Breast epithelium (tissue), 4 donors: ENCODE results near the gene TIGD4. TPM values are rescaled to one million over a fixed set of nuclear protein-coding genes. Genes with fewer than 3 reads are reported as not detected.

Experiments used
- DNase-seq, 2 donors: peaks; one replicate each; pipeline ENCODE4 v3.0.0-alpha.2; 2019; ENCODE audit warnings: low spot score in 2 of 2
- H3K27ac ChIP-seq, 2 donors: fragments of 200-600 bp; sonication (generic) in 1 of 2; one replicate each; pipeline ENCODE4 v1.5.1; 2016 to 2019; ENCODE audit warnings: mild to moderate bottlenecking in 1 of 2
- H3K27me3 ChIP-seq, 2 donors: fragments of 200-600 bp; sonication (generic) in 1 of 2; one replicate each; pipeline versions ENCODE4 v1.5.1 to v1.6.0; 2017 to 2019; ENCODE audit warnings: control low read depth in 1 of 2, mild to moderate bottlenecking in 1 of 2
- H3K36me3 ChIP-seq: fragments of 200-600 bp; one replicate; pipeline ENCODE4 v1.5.1; 2019
- H3K4me1 ChIP-seq, 2 donors: fragments of 200-600 bp; sonication (generic); one replicate each; pipeline ENCODE4 v1.5.1; 2016 to 2019; ENCODE audit warnings: control low read depth in 1 of 2
- H3K4me3 ChIP-seq, 3 donors: fragments of 200-600 bp; sonication (generic); 1 replicate in 2 of 3; 2 replicates in 1 of 3; pipeline ENCODE4 v1.5.1; 2016 to 2019; ENCODE audit warnings: mild to moderate bottlenecking in 3 of 3, moderate library complexity in 2 of 3
- H3K9me3 ChIP-seq, 2 donors: fragments of 200-600 bp; sonication (generic) in 1 of 2; one replicate each; pipeline ENCODE4 v1.5.1; 2016 to 2019; ENCODE audit warnings: control low read depth in 1 of 2
- POLR2A ChIP-seq: fragments of 450-650 bp; IDR thresholded peaks from one replicate; pipeline ENCODE4 v1.6.1; 2016; ENCODE audit warnings: antibody characterized with exemption, mild to moderate bottlenecking, moderate library complexity
- POLR2AphosphoS5 ChIP-seq, 3 donors: sonication (generic); formaldehyde crosslinking; IDR thresholded peaks; one replicate each; pipeline ENCODE4 v1.6.1; 2017; ENCODE audit warnings: antibody characterized with exemption in 3 of 3
- intact Hi-C: fragments of 100-400 bp; cut with DNase I; formaldehyde crosslinking; loops from one replicate; pipeline ENCODE4 v1.15.1; 2023; ENCODE audit warnings: low total_unique reads
- total RNA-seq, 3 donors: library from RNA; depleted of rRNA; stranded (reverse); fragments of >200 nt; gene quantifications; one replicate each; pipeline ENCODE4 v1.1.0, GENCODE V29; 2016
- TF ChIP-seq, protein P1 (sequence below), 3 donors: fragments of 450-650 bp; IDR thresholded peaks; one replicate each; pipeline ENCODE4 v1.5.1; 2016 to 2017; ENCODE audit warnings: antibody characterized with exemption in 3 of 3, mild to moderate bottlenecking in 3 of 3, moderate library complexity in 3 of 3

Gene TIGD4
- total RNA-seq, 3 donors from 2014 or later = 0.16 to 1.6 (median 0.66) TPM

DNA sequence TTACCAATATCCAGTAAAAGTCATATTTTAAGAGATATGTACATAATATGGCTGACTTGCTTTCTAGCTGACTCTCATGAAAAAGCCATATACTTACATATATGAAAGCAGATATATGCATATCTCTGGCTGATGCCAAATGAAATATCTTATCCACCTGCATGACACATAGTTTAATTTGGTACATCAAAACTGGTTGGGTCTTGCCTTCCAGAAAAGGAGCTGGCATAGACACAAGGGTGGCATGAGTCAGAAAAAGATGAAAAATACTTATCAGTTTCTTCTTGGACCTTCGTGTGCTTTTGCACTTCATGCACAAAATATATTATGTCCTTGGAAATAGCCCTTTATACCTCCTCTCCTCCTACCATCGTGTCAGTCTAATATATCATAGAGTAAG, 32.1 kb downstream of the TIGD4 start:
- H3K9me3 ChIP-seq = peaks cover 0 to 12% of the 10 kb centered on the region in 2 donors
- H3K36me3 ChIP-seq = no peaks in the 10 kb centered on the region
- H3K4me1 ChIP-seq = no peaks in the 10 kb centered on the region
- no peak overlapping the region for H3K27ac ChIP-seq
- DNase-seq = no peak
- intact Hi-C loops = no loop called here
- no peaks in the 10 kb centered on the region for H3K27me3 ChIP-seq
- TF ChIP-seq, protein P1, sequence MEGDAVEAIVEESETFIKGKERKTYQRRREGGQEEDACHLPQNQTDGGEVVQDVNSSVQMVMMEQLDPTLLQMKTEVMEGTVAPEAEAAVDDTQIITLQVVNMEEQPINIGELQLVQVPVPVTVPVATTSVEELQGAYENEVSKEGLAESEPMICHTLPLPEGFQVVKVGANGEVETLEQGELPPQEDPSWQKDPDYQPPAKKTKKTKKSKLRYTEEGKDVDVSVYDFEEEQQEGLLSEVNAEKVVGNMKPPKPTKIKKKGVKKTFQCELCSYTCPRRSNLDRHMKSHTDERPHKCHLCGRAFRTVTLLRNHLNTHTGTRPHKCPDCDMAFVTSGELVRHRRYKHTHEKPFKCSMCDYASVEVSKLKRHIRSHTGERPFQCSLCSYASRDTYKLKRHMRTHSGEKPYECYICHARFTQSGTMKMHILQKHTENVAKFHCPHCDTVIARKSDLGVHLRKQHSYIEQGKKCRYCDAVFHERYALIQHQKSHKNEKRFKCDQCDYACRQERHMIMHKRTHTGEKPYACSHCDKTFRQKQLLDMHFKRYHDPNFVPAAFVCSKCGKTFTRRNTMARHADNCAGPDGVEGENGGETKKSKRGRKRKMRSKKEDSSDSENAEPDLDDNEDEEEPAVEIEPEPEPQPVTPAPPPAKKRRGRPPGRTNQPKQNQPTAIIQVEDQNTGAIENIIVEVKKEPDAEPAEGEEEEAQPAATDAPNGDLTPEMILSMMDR (IDR thresholded peaks at IDR 0.05) = no peak
- H3K4me3 ChIP-seq = no peak overlapping the region

DNA sequence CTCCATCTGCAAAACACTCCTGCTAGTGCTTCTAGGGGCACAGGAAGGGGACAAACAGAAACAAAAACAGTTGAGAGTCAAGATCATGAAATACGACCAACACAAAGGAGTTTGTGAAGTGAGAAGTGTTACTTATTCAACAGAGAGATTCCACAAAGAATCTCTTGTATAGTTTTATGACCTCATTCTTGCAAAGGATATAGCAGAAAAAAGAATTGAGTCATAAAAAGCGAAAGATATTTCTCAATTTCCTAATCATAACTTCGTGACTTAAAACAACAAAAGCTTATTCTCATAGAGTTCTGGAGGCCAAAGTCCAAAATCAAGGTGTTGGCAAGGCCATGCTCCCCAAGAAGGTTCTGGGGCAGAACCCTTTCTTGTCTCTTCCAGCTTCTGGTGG, 40.7 kb downstream of the TIGD4 start:
- TF ChIP-seq, protein P1 (IDR thresholded peaks at IDR 0.05) = no peak
- TF ChIP-seq POLR2AphosphoS5 (IDR thresholded peaks at IDR 0.05) = no peak
- TF ChIP-seq POLR2A = no peak
- H3K27ac ChIP-seq = no peak overlapping the region
- H3K27me3 ChIP-seq = no peaks in the 10 kb centered on the region
- H3K4me3 ChIP-seq = no peak overlapping the region
- no peaks in the 10 kb centered on the region for H3K4me1 ChIP-seq
- H3K36me3 ChIP-seq = no peaks in the 10 kb centered on the region
- intact Hi-C loops = loop anchor here (2.0 kb wide), 1 partner anchor 66 kb away; no protein-coding TSS in a partner anchor
- no peak for DNase-seq
- no peaks in the 10 kb centered on the region for H3K9me3 ChIP-seq

DNA sequence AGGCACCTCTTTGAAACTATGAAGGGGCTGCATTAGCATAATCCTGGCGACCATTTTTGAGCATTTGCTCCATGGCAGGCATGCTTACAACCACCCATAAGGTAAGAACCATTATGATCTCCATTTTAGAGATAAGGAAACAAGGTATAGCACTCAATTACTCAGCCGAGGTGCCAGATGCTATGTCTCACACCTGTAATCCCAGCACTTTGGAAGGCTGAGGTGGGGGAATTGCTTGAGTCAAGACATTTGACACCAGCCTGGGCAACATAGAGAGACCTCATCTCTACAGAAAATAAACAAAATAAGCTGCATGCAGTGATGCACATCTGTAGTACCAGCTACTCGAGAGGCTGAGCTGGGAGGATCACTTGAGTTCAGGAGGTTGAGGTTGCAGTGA, 43.6 kb downstream of the TIGD4 start:
- intact Hi-C loops = no loop called here
- H3K27me3 ChIP-seq = no peaks in the 10 kb centered on the region
- no peaks in the 10 kb centered on the region for H3K36me3 ChIP-seq
- DNase-seq = no peak
- TF ChIP-seq POLR2AphosphoS5 (IDR thresholded peaks at IDR 0.05) = no peak
- TF ChIP-seq, protein P1 (IDR thresholded peaks at IDR 0.05) = no peak
- TF ChIP-seq POLR2A = no peak
- no peak overlapping the region for H3K4me3 ChIP-seq
- H3K4me1 ChIP-seq = no peaks in the 10 kb centered on the region
- no peaks in the 10 kb centered on the region for H3K9me3 ChIP-seq
- H3K27ac ChIP-seq = no peak overlapping the region

DNA sequence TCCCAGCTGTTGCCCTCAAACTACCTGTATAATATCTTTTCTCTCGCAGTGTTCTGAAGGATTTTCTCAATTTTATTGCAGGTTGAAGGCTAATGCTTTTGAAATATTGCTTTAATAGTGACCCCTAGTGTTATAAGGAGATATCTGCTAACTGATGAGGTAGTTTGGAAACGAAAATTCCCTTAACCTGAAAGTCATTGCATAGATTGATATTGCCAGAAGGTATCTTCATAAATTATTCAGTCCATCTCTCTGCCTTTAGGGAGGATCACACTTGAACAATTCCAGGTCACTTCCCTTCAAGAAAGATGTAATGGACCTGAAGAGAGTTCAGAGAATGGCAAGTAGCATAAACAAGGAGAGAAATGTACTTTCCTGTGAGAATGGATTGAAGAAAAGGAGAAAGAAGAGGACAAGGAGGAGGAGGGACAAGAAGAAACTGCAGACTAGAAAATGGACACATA, 44.1 kb downstream of the TIGD4 start:
- no peaks in the 10 kb centered on the region for H3K4me1 ChIP-seq
- no peaks in the 10 kb centered on the region for H3K27me3 ChIP-seq
- TF ChIP-seq, protein P1 (IDR thresholded peaks at IDR 0.05) = peak in 2 of 3 donors; percentile 57 to 68
- TF ChIP-seq POLR2A = no peak
- intact Hi-C loops = no loop called here
- no peak overlapping the region for H3K27ac ChIP-seq
- no peaks in the 10 kb centered on the region for H3K9me3 ChIP-seq
- H3K4me3 ChIP-seq = no peak overlapping the region
- DNase-seq = no peak
- no peaks in the 10 kb centered on the region for H3K36me3 ChIP-seq

DNA sequence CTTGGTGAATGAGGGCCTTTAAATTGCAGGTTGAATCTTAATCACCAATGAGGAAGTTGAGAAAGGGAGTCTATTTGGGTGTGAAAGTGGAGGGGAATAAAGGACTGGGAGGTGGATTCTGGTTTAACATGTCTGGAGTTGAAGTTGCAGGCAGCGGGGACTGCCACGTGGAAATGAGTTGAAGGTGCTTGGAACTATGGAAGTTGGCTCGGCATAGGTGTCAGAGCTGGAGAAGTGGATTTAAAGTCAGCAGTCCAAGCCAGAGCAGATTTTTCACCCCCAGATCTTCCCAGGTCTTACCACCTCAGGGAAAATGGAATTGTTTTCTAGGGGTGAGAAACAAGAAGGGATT, 44.9 kb downstream of the TIGD4 start:
- no peak for TF ChIP-seq POLR2A

More for the DNA sequence above, 44.9 kb downstream of the TIGD4 start:
- intact Hi-C loops = no loop called here
- H3K9me3 ChIP-seq = no peaks in the 10 kb centered on the region
- H3K27ac ChIP-seq = no peak overlapping the region
- no peak overlapping the region for H3K4me3 ChIP-seq
- no peak for DNase-seq
- H3K4me1 ChIP-seq = no peaks in the 10 kb centered on the region
- no peaks in the 10 kb centered on the region for H3K36me3 ChIP-seq
- no peaks in the 10 kb centered on the region for H3K27me3 ChIP-seq
